ENCODE measurements around the gene FMO2.

GRCh38 chr1:171150156-171150555, 34.9 kb upstream of the FMO2 start:
- TF ChIP-seq POLR2A (IDR thresholded peaks at IDR 0.05) = no peak
- TF ChIP-seq CTCF (IDR thresholded peaks at IDR 0.05) = no peak
- TF ChIP-seq POLR2AphosphoS5 (IDR thresholded peaks at IDR 0.05) = no peak
